ENCODE measurements around the gene TTLL11. TPM values are rescaled to one million over a fixed set of nuclear protein-coding genes. Genes with fewer than 3 reads are reported as not detected.

Gene TTLL11
- total RNA-seq, 4 donors from 2014 or later = 20.5 to 41.3 (median 27.6) TPM

DNA sequence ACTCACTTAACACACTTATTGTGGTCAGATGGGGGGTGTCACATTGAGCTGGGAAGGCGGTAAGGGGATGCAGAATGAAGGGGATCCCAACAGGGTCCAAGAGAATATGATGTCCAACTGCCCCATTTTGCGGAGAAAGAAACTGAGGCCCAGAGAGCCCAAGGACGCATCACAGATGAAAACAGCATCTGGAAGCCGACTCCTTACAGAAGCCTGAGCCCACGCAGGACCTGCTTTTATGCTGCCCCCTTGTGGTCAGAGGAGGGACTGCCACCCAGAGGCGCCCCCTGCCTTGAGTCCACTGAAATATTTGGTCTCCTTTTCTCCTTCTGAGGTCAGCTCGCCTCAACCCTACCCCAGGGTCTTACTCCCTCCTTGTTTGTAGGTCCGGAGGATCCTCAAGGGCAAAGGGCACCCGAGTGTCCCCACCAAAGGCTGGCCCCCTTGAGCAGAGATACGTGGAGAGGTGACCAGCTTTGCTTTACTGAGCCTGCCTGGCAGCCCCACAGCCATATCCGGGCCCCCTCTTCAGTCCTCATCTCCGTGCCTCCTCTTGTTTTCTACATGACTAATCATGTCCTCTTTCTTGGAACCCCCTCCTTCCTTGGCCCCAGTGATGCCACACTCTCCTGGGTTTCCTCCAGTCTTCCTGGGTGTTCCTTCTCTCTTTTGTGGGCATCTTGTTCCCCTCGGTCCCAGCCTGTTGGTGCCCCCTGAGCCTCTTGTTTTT, 30.0 kb upstream of the TTLL11 start:
- H3K36me3 ChIP-seq = no peaks in the 10 kb centered on the region
- intact Hi-C loops (cut with DNase I) = loop anchor here (1.0 kb wide), 1 partner anchor 24 kb away; no protein-coding TSS in a partner anchor
- H3K27ac ChIP-seq (replicated peaks in 1 of 4) = no peak overlapping the region
- TF ChIP-seq, protein P1, sequence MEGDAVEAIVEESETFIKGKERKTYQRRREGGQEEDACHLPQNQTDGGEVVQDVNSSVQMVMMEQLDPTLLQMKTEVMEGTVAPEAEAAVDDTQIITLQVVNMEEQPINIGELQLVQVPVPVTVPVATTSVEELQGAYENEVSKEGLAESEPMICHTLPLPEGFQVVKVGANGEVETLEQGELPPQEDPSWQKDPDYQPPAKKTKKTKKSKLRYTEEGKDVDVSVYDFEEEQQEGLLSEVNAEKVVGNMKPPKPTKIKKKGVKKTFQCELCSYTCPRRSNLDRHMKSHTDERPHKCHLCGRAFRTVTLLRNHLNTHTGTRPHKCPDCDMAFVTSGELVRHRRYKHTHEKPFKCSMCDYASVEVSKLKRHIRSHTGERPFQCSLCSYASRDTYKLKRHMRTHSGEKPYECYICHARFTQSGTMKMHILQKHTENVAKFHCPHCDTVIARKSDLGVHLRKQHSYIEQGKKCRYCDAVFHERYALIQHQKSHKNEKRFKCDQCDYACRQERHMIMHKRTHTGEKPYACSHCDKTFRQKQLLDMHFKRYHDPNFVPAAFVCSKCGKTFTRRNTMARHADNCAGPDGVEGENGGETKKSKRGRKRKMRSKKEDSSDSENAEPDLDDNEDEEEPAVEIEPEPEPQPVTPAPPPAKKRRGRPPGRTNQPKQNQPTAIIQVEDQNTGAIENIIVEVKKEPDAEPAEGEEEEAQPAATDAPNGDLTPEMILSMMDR (IDR thresholded peaks at IDR 0.05) = peak; percentile 99
- no peak for TF ChIP-seq EP300 (IDR thresholded peaks at IDR 0.05)
- TF ChIP-seq POLR2A (IDR thresholded peaks at IDR 0.05; ENCODE audit: low read depth) = no peak
- TF ChIP-seq POLR2AphosphoS5 (IDR thresholded peaks at IDR 0.05) = peak in 1 of 2 donors; percentile 46
- peaks cover 0 to 23% (median 2%) of the 10 kb centered on the region in 4 donors for H3K27me3 ChIP-seq
- no peak for DNase-seq (ENCODE audit: extremely low spot score)
- peaks cover 24 to 36% (median 30%) of the 10 kb centered on the region in 4 donors for H3K4me1 ChIP-seq
- no peaks in the 10 kb centered on the region for H3K9me3 ChIP-seq
- no peak overlapping the region for H3K4me3 ChIP-seq
- WGBS = 34% methylated on average over 13 of the region's 13 CpGs

- Histone ChIP-seq H3K9me3 (no peaks in the 10 kb centered on the region), H3K4me1 (peaks cover 21 to 36% (median 27%) of the 10 kb centered on the region in 4 donors), H3K27ac (replicated peaks in 1 of 4) (no peak overlapping the region), H3K36me3 (no peaks in the 10 kb centered on the region), H3K4me3 (no peak overlapping the region), H3K27me3 (peaks cover 0 to 23% (median 2%) of the 10 kb centered on the region in 4 donors)
- DNase-seq (ENCODE audit: extremely low spot score) = no peak
- intact Hi-C loops (cut with DNase I) = no loop called here
- TF ChIP-seq, protein P1 (IDR thresholded peaks at IDR 0.05) = no peak
- TF ChIP-seq EP300 (IDR thresholded peaks at IDR 0.05) = no peak
- no peak for TF ChIP-seq POLR2AphosphoS5 (IDR thresholded peaks at IDR 0.05)
- no peak for TF ChIP-seq POLR2A (IDR thresholded peaks at IDR 0.05; ENCODE audit: low read depth)
- WGBS = 47% methylated on average over 3 of the region's 6 CpGs
These were observed 29.4 kb upstream of the TTLL11 start for GRCh38 chr9:122122468-122122867.

GRCh38 chr9:122121931-122122330, 28.8 kb upstream of the TTLL11 start:
- H3K36me3 ChIP-seq = no peaks in the 10 kb centered on the region
- no peaks in the 10 kb centered on the region for H3K9me3 ChIP-seq
- TF ChIP-seq, protein P1 (IDR thresholded peaks at IDR 0.05) = no peak
- TF ChIP-seq EP300 (IDR thresholded peaks at IDR 0.05) (no peak), POLR2A (IDR thresholded peaks at IDR 0.05; ENCODE audit: low read depth) (no peak), POLR2AphosphoS5 (IDR thresholded peaks at IDR 0.05) (no peak)
- no peak overlapping the region for H3K27ac ChIP-seq (replicated peaks in 1 of 4)
- peaks cover 0 to 18% (median 1%) of the 10 kb centered on the region in 4 donors for H3K27me3 ChIP-seq
- WGBS = 100% methylated on average over 3 of the region's 6 CpGs
- no peak for DNase-seq (ENCODE audit: extremely low spot score)
- H3K4me1 ChIP-seq = peaks cover 18 to 32% (median 23%) of the 10 kb centered on the region in 4 donors
- no peak overlapping the region for H3K4me3 ChIP-seq
- intact Hi-C loops (cut with DNase I) = no loop called here

DNA sequence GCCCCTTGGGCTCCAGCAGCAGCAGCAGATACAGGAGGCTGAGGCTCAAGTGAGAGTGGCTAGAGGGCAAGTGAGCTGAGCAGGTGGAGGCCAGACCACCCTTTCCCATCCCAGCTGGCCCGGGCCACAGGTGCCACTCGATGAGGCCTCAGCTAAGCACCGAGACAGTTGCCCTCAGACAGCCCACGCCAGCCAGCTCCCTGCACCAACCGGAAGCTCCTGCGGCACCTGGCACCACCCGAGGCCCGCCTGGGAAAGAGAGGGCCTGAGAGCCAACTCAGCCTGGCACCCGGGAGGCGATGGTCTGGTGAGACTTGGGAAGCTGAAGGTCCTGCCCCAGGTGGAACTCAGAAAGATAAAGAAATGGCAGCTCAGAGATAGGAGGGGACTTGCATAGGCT, 28.3 kb upstream of the TTLL11 start:
- intact Hi-C loops (cut with DNase I) = no loop called here
- 89% methylated on average over 10 of the region's 10 CpGs for WGBS

More for the DNA sequence above, 28.3 kb upstream of the TTLL11 start:
- Histone ChIP-seq H3K27ac (replicated peaks in 1 of 4) (no peak overlapping the region), H3K4me1 (peaks cover 12 to 27% (median 17%) of the 10 kb centered on the region in 4 donors), H3K4me3 (no peak overlapping the region), H3K36me3 (no peaks in the 10 kb centered on the region), H3K9me3 (no peaks in the 10 kb centered on the region), H3K27me3 (peaks cover 0 to 13% (median 0%) of the 10 kb centered on the region in 4 donors)
- no peak for DNase-seq (ENCODE audit: extremely low spot score)
- TF ChIP-seq POLR2A (IDR thresholded peaks at IDR 0.05; ENCODE audit: low read depth) = no peak
- TF ChIP-seq, protein P1 (IDR thresholded peaks at IDR 0.05) = no peak
- TF ChIP-seq EP300 (IDR thresholded peaks at IDR 0.05) = no peak
- no peak for TF ChIP-seq POLR2AphosphoS5 (IDR thresholded peaks at IDR 0.05)

All from esophagus muscularis mucosa (tissue), 4 donors.